Stimulated activated naive CD4-positive, alpha-beta T cell (primary cell): ENCODE data around the gene PODXL.
"Not testable (repeated sequence)": the region's sequence is repeated elsewhere in the genome, so short reads cannot be mapped to it uniquely, and the experiment has no call there.

Source experiments
- DNase-seq, 6 experiments: peaks; one replicate each; lab custom pipeline; 2025; lab: John Stamatoyannopoulos, UW

PODXL gene

DNA sequence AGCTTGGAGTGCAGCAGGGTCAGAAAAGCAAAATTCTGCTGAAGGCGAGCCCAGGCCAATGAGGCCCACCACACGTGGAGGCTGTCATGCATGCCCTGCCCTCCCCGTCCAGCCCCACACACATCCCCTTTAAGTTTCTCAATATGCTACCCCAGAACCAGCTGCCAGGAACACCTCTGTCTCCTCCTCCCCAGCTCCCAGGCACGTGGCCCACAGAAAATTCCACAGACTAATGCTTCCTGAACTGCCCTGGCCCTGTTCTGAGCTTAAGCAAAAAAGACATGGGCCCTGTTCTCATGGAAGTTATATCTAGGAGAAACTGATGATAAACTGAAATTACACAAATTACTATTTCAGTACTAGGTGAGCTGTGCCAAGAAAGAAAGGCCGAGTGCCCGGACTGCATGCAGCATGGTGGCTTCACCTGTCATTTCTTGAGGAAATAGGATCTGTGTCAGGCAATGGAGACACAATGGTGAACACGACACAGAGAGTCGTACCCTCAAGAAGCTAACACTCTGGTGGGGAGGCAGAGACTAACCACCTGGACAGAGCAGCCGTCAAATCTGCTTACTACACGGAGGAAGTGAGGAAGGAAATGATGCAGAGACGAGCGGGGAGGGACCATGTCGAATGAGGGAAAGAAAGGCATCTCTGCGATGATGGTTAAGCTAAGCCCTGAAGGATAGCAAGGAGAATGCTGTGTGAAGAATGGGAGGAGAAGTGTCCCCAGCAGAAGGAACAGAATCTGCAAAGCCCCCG, 44.5 kb downstream of the PODXL start:
- no peak for DNase-seq

DNA sequence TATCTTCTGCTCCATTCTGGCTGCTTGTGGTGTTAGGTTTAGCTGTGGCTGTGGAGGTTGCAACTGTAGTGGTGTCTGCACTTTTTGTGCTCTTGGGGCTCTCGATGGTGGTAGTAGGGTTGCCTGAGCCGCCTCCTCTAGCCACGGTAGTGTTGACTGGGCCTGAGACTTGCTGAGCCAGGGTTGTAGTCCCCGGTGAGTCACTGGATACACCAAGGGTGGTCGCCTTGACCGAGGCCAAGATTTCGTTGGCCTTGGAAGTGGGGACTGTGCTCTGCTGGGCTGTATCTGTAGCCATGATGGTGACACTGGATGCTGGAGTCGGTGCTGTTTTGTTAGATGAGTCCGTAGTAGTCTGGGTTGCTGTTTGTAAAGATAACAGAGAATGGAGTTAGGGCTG, 45.4 kb downstream of the PODXL start:
- no peak for DNase-seq

DNA sequence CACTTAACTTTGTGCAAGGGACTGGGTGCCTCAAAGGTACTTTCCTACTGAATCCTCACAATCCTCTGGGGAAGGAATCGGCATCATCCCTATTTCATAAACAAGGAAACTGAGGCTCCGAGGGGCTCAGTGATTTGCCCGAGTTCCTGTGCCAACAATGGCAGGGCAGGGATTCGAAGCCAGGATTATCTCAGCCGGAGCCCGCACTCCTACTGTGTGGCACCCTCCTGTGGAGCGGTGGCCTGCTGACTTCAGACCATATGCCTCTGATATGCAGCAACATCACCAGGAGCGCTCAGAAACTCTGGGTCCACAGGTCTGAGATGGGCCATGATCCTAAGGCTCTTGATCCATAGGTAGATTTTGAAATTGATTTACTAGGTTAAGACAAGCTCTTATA, 46.6 kb downstream of the PODXL start:
- DNase-seq = no peak

DNA sequence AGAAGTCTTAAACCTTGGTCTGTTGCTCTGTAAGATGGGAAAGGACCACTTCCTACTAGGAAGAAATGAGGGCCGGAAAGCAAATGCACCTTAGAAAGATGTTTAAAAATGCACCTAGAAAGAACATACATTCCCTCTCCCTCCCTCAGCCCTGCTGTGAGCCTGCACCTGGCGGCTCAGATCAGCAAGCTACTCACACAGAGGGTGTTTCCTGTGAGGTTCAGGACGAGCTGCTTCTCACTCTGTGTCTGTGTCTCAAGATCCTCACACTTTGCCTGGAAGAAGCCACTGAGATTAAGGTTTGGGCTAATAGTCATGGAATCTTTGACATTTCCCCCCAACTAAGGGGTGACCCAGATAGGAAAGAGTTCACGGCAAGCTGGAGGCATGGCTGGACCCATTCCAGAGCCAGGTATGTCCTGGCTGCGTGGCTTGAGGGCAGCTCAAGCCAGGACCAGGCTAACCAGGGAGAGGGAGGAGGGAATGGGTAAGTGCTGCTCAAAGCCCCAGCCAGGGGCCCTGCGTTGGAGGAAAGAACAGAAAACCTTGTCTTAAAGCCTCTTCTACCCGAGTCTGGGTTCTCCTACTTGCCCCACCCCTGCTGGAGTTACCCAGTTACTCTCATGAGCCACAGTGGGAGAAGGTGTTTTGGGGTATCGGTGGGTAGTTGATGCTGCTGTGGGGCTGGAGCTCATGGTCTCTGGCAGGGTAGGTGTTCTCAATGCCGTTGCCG, 47.5 kb downstream of the PODXL start:
- DNase-seq = no peak

DNA sequence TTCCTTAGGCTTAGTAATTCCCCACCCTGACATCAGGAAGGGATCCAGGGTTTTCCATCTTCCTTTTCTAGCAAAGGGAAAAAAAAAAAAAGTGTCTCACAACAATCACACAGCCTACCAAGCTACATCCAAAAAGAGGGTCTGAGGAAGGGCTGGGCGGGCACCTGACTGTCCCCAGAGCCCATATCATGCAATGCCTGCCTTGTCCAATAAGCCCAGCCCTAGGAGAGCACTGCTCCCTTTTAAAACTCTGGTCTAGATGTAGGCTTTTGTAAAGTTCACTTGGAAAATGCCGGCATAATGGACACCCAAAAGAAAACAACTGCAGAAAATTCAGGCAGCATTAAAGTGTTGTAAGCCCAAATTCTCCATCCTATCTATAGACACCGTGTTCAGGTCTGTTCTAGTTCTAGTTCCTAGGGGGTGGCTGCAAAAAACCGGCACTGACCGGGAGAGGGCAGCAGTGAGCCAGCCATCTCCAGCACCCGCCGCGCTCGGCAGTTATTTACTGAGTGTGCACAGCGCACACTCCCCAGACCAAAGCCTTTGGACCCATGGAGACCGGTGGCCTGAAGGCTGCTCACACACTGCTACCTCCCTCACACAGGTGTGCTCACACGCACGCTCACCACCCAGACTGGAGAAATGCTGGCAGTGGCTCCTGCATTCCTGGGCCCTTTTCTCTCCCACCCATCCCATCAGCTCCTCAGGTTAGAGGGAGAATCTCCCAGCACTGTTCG, 48.7 kb downstream of the PODXL start:
- peak; percentile 47 to 77 (median 64) for DNase-seq

DNA sequence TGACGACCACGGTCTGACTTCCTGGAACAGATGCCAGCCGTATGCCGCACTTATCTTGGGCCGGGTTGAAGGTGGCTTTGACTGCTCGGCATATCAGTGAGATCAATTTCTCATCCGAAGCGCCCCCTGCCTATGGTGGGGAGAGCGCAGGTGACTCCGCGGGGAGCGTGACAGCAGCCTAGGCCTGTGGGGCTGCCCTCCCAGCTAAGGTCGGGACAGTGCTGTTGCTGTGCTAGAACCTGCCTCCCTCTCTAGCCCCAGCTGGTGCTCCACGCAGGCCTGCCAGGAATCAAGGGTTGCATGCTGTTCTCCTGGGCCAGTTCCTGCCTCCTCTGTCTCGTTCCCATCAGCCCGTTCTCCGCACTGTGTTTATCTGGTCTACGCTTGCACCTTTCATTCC, 49.8 kb downstream of the PODXL start:
- DNase-seq = no peak

DNA sequence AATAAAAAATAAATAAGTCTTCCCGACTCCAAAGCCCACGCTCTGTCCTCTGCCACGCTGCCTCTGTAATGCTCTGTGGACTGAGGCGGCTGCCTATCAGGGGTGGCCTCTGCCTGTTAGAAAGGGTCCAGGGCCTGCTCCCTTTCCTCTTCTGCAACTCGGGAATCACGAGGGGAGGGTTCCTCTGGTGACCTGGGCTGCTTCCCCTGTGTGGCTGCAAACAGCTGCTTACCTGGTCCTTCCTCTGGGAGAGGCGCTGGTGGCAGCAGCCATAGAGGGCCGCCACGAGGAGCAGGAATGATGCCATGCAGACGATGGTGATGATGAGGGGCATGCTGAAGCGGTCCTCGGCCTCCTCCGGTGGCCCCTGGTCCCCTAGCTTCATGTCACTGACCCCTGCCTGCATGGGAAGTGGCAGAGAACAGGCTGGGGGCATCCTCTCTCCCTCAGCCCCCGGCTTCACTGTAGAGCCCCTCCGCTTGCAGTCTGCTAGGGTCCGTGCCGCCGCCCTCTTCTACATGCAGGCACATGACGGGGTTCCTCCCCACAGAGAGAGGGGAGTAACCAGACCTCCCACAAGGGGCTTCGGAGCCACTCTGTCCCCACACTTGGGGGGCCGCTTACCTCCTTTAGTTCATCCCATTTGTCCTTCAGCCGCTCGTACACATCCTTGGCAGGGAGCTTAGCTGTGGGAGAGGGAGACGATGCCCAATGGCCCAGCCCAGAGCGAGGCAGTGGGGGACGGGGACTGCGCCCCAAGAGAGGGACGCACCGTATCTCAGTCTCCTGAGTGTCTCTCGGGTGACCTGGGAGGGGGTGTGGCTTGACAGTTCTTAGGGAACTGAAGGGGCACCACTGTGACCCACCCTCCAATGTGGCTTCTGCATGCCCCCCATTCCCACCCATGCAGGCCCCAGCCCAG, 50.5 kb downstream of the PODXL start:
- DNase-seq = no peak

DNA sequence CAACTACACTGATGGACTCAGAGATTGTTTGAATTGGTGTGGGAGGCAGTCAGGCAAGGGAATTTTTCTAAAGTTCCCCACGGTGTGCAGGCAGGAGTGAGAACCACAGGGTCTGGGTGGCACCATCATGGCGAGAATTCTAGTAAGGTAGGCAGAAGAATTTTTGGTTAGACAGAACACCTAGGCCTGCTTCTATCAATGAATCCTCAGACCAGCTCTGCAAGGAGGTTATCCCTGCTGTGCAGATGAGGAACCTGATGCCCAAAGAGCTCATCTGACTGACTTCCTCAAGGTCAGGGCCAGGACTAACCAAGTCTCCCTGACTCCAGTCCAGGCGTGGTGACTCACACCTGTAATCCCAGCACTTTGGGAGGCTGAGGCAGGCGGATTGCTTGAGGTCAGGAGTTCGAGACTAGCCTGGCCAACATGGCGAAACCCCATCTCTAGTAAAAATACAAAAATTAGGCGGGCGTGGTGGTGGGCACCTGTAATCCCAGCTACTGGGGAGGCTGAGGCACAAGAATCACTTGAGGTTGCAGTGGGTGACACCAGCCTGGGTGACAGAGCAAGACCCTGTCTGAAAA, 51.3 kb downstream of the PODXL start:
- DNase-seq = not testable (repeated sequence)

DNA sequence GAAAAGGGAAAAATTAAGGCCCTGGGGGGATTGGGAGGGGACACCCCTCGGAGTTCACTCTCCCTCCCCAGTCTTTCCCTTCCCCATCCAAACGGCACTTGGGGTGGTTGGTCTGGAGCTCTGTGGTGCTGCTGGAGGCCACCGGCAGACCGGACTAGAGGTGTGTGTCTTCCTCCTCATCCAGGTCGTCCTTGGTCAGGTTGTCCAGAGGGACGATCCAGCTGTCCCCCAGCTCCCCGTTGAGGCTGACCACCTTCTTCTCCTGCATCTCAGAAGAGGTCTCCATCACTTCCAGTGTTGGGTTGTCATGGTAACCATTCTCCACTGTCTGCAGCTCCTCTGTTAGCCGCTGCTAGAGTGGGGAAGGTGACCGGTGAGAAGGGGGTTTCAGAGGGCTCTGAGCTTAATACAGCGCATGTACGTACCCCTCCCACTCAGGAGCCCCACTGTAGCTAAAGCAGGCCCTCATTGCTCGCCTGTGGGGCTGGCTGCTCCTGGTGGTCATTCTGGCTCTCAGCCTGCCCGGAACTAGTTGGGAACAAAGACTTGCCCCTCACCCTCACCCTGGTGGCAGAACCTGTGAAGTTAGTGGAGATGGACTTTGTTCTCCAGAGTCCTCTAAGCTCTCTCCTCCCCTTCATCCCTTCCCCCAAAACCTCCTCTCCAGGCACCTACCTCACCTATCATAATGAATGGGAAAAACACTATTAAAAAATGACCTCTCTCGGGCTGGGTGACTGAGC, 52.1 kb downstream of the PODXL start:
- no peak for DNase-seq

DNA sequence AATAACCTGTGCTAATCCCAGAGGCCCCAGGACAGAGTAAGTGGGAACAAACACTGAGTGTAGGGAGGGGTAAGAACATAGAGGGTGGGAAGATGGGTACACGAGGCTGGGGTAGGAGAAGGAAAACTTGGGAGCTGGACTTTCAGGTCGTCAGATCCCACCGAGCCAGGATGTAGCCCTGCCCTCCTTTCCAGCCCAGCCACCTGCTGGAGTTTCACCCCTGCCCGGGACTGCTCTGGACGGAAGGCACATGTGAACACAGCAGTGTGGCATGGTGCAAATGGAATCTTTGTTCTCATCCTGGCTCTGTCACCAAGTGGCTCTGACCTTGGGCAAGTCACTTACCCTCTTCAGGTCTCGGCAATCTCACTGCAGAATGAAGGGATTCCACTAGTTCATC, 52.8 kb downstream of the PODXL start:
- no peak for DNase-seq

DNA sequence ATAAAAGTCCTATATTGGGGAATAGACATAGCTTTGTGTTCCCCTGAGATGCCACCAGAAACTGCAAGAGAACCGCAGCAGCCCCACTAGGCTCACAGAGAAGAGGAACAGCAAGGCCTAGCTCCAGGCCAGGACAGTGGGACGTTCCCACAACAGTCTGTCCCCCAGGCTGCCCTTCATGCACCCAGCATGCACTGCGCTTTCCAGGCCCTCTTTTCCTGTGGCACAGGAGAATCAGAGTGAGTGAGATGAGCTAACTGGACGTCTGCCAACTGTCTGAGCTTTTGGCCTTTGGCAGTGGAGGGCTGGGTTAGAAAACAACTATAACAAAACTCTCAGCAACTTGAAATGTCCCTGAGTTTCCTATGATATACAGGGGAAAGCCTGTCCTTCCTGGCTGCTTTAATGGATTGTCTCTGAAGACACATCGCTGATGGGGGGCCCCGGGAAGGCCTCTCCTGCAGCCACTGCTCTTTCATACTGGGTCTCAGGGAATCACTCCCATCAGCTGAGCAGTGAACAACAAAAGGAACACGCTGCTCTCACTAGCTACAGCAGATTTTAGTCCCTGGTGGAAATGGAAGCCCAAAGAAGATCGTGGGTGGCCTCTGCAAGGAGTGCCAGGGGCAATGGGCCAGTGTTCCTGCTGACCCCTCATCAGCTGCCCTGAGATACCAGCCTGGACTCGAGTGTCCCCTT, 53.5 kb downstream of the PODXL start:
- DNase-seq = peak in 2 of 6 experiments; percentile 18 to 25

DNA sequence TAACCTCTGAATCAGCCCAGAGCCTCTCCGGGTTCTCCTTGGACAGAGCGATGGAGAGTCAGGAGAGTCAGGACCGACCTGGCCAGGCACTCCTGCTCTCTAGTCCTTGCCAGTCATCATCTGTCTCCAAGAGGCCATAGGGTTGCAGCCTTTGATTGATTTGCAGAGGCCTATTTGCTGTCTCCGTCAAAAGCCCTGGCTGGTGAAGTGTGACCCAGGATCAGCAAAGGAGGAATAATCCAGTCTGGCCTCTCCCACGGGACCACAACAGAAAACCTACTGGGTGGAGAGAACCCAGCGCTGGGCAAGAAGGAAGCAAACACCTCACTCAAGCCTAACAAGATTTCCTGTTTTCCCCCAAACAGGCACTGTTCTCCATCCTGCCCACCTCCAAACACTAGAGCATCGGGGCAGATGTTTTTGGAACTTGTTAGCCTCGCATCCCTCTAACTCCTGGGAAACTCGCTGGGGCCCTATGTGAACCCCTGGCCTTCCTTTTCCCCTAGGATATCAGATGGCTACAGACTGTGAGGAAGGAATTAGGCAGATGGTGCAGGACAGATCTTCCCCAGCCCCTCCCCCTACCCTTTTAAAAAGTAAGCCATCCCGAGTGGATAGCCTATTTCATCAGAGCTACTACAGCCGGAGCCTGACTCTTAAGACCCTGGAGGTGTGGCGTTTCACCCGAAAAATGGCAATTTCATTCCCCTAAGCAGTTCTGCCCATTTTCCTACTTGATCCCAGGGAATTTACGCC, 54.3 kb downstream of the PODXL start:
- DNase-seq = no peak

DNA sequence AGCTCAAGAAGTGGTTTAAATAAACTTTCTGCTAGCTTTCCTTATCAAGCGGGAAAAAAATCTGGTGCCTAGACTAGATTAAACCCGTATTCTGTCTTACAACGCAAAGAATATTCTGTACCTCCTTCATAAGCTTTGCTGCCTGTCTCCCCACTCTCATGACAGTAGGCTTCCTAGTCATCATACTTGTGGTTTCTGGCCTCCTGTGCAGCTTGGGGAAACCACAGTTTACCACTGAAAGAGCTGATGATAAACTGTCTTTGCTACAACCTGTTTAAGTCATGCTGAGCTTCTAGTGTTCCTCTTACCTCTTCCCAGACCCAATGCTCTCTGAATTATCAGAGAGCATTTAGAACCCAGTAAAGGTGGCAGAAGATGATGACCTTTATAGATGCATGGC, 55.0 kb downstream of the PODXL start:
- DNase-seq = peak in 4 of 6 experiments; percentile 8 to 60 (median 52)

DNA sequence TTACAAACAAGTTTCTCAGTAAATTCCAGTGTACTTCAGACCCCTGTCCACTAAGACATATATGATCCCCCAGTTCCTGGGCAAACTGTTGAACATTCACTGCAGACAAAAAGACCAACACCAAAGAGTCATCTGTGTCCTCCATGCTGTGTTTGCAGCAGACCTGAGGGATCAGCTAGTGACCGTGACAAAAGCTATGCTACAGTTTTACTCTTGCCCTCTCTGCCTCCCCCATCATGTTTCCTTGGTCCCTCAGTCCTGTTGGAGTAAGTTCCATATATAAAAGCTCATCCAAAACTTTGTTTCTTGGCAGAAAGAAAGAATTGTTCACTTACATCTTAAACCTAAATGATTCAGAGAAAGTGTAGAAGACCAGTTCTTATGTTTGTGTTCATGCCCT, 56.1 kb downstream of the PODXL start:
- no peak for DNase-seq

DNA sequence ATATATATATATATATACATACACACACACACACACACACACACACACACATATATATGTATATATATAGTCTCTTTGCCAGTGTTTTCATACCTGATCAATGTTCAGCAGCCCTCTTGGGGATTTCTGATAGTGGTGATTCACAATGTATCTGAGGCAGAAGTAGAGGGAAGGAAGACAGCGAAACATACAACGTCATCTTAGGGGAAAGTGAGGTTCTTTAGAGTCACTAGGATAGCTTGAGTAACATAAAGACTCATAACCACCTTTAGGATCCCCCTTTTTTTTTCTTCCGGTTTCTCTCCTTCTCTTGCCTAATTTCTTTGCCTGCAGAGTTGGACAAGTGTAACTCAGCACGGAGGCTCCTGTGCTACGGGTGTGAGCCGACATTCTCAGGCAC, 56.6 kb downstream of the PODXL start:
- DNase-seq = no peak

DNA sequence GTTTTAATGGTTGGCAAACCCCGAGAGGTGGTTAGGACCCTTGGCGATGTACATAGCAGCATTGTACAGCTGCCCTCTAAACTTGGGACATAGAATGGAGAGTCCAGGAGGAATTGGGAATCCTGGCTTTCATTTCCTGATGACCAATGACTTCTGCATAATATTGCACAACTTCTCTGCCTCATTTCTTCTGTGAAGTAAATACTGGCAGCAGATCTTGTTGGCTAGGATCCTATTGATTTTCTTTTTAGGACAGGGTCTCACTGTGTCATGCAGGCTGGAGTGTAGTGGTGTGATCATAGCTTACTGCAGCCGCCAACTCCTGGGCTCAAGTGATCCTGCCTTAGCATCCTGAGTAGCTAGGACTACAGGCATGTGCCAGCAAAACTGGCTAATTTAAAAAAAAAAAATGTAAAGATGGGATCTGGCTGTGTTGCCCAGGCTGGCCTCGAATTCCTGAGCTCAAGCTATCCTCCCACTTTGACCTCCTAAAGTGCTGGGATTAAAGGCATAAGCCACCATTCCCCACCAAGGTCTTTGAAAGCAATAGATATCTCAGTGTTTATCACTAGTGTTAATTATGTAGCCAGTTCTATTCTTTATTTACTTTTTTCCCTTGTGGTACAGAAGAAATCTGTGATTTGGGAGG, 58.1 kb downstream of the PODXL start:
- no peak for DNase-seq

DNA sequence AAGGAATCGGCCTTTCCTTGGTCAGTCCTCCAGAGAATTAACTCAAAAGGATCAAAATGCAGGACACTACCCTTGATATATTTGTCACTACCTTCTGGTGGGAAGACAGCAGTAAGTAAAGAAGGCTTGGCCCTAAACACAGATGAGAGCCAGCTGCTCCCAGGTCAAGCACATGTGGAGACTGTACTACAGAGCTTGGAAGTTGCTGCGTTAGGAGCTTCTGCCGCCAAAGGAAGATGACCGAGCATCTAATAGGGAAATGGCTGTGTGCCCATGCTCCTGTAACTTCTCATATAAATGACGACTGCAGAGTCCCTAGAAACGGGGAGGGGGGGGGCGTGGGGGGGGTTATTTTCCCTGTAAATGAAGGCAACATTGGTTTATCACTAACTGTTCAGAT, 59.0 kb downstream of the PODXL start:
- no peak for DNase-seq

DNA sequence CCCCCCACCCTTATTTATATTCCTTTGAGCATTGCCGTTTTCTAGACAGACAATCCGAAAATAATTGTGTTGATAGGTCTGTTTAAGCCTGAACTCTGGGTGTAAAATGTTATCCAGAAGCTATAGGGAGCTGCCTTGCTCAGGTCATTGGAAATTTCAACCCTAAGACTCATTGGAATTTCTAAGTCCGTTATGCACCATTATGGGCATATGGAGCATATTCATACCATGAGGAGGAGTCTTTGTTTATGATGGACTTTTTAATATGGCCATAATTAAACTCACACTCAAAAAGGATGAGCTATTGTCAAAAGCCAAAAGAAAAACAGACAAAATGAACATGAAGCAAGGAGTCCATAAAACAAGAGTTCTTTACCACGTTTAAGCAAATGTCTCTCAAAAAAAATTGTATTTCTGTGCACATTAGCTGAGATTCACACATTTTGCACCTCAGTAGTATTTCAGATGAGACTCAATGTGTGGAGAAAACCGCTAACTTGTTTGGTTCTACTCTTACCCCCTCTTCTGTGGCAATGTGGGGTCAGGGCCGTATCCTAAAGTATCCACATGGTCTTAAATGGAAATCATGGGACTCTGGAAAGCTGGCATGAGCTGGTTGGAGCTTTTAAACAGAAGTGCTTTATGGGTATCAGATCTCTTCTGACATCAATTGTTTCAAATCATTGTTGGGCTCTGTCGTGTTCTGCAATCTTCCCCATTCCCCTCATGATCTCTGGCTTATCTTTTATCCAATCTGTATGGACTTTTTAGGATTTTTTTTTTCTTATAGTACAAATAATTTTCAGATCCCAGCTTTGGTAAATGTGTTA, 60.5 kb downstream of the PODXL start:
- DNase-seq = no peak
